Stimulated activated CD4-positive, alpha-beta T cell treated with anti-CD3 and anti-CD28 coated beads, Interleukin-15, amount 100 ng/mL, for 1 hour (primary cell): Measurements from ENCODE around the gene NUDT9.

Experiments
- DNase-seq, 2 donors: peaks; one replicate each; pipeline ENCODE4 v3.0.0-alpha.2; 2020; ENCODE audit warnings: low read depth in 1 of 2, low spot score in 1 of 2

The NUDT9 gene

GRCh38 chr4:87506974-87507701 is 84.8 kb downstream of the NUDT9 start:
- DNase-seq = no peak
